SK-N-SH (cell line): ENCODE data around the gene CLCN6. TPM values are rescaled to one million over a fixed set of nuclear protein-coding genes. Genes with fewer than 3 reads are reported as not detected.

ENCODE experiments used
- CTCF ChIA-PET: fragments of 300-600, 350-600 bp; formaldehyde crosslinking; extraction: SDS; loops from one replicate; lab custom pipeline; 2021; lab: Yijun Ruan, JAX
- POLR2A ChIA-PET: fragments of 350-600 bp; sonication (Branson Sonifier 250); formaldehyde crosslinking; extraction: SDS; loops from one replicate; lab custom pipeline; 2020; ENCODE audit warnings: antibody characterized with exemption, inconsistent platforms; lab: Yijun Ruan, JAX
- DNase-seq: peaks from one replicate; pipeline ENCODE4 v3.0.0; 2012
- H2AFZ ChIP-seq: fragments of 200-600 bp; sonication (generic); 2 replicates; pipeline ENCODE4 v1.8.1; 2016; ENCODE audit warnings: antibody characterized with exemption, mild to moderate bottlenecking, low read depth
- H3F3A ChIP-seq: fragments of 200-600 bp; sonication (generic); replicated peaks from 2 replicates; pipeline ENCODE3; 2016; ENCODE audit warnings: antibody characterized with exemption, mild to moderate bottlenecking; ENCODE audit not compliant: insufficient read depth
- H3K27ac ChIP-seq, 2 experiments: fragments of 200-500 bp in 1 of 2; fragments of 200-600 bp in 1 of 2; sonication (Bioruptor generic) in 1 of 2; sonication (generic), shearing (Covaris generic) in 1 of 2; 2 replicates each; pipeline versions ENCODE4 v1.5.1 to v1.6.1; 2014 to 2016; ENCODE audit warnings: low read depth in 2 of 2, inconsistent platforms in 1 of 2, low read length in 1 of 2, mild to moderate bottlenecking in 1 of 2, mixed read lengths in 1 of 2
- H3K27me3 ChIP-seq: fragments of 200-600 bp; sonication (generic), shearing (Covaris generic); 2 replicates; pipeline ENCODE4 v1.6.1; 2016; ENCODE audit warnings: mixed run types; ENCODE audit not compliant: insufficient read depth
- H3K36me3 ChIP-seq, 2 experiments: fragments of 200-500 bp in 1 of 2; fragments of 200-600 bp in 1 of 2; sonication (Bioruptor generic) in 1 of 2; sonication (generic) in 1 of 2; replicated peaks in 1 of 2; 2 replicates each; pipeline versions ENCODE3 to v1.5.1; 2014 to 2016; ENCODE audit warnings: low read length in 1 of 2, mild to moderate bottlenecking in 1 of 2; ENCODE audit not compliant: insufficient read depth in 2 of 2, control insufficient read depth in 1 of 2
- H3K4me1 ChIP-seq, 2 experiments: fragments of 200-500 bp in 1 of 2; fragments of 200-600 bp in 1 of 2; sonication (Bioruptor generic) in 1 of 2; sonication (generic), shearing (Covaris generic) in 1 of 2; 2 replicates each; pipeline versions ENCODE4 v1.5.1 to v1.6.1; 2014 to 2016; ENCODE audit warnings: low read depth in 1 of 2, low read length in 1 of 2, mixed run types in 1 of 2; ENCODE audit not compliant: insufficient read depth in 2 of 2, control insufficient read depth in 1 of 2
- H3K4me2 ChIP-seq: fragments of 200-600 bp; sonication (generic), shearing (Covaris generic); 2 replicates; pipeline ENCODE4 v1.6.1; 2017; ENCODE audit warnings: mixed run types
- H3K4me3 ChIP-seq, 2 experiments: fragments of 200-500 bp in 1 of 2; fragments of 200-600 bp in 1 of 2; sonication (Bioruptor generic) in 1 of 2; sonication (generic), shearing (Covaris generic) in 1 of 2; 2 replicates each; pipeline versions ENCODE4 v1.5.1 to v1.8.1; 2014 to 2016; ENCODE audit warnings: low read depth in 2 of 2, inconsistent platforms in 1 of 2, low read length in 1 of 2, mild to moderate bottlenecking in 1 of 2, mixed read lengths in 1 of 2, moderate library complexity in 1 of 2
- H3K79me2 ChIP-seq: fragments of 200-600 bp; sonication (generic); 2 replicates; pipeline ENCODE4 v1.8.1; 2017; ENCODE audit warnings: mild to moderate bottlenecking; ENCODE audit not compliant: insufficient read depth
- H3K9ac ChIP-seq: fragments of 200-600 bp; sonication (generic); 2 replicates; pipeline ENCODE4 v1.6.1; 2017; ENCODE audit warnings: mixed run types
- H3K9me2 ChIP-seq: fragments of 200-600 bp; sonication (generic); 2 replicates; pipeline ENCODE4 v1.6.1; 2017; ENCODE audit warnings: mixed run types
- H3K9me3 ChIP-seq: fragments of 200-600 bp; sonication (generic); 2 replicates; pipeline ENCODE4 v1.6.1; 2017; ENCODE audit warnings: mixed run types, mild to moderate bottlenecking, moderate library complexity
- H4K20me1 ChIP-seq: fragments of 200-600 bp; sonication (generic); 2 replicates; pipeline ENCODE4 v1.6.1; 2017; ENCODE audit warnings: mild to moderate bottlenecking, mixed run types; ENCODE audit not compliant: insufficient read depth
- ELF1 ChIP-seq: IDR thresholded peaks from 2 replicates; pipeline ENCODE4 v1.4.0; 2012
- EP300 ChIP-seq, 2 experiments: IDR thresholded peaks; 2 replicates each; pipeline versions ENCODE4 v1.4.0 to v1.6.1; 2012; ENCODE audit warnings: borderline replicate concordance in 1 of 2, low read depth in 1 of 2, low read length in 1 of 2
- EZH2phosphoT487 ChIP-seq: fragments of 200-600 bp; sonication (generic); IDR thresholded peaks from 2 replicates; pipeline ENCODE4 v1.6.1; 2017; ENCODE audit warnings: low read depth, mixed run types, mild to moderate bottlenecking, antibody characterized with exemption, moderate library complexity, borderline replicate concordance
- FOXM1 ChIP-seq: IDR thresholded peaks from 2 replicates; pipeline ENCODE4 v1.4.0; 2012; ENCODE audit warnings: low read depth, mild to moderate bottlenecking
- GABPA ChIP-seq: IDR thresholded peaks from 2 replicates; pipeline ENCODE4 v1.4.0; 2012; ENCODE audit warnings: low read depth, mild to moderate bottlenecking
- NRF1 ChIP-seq: IDR thresholded peaks from 2 replicates; pipeline ENCODE4 v1.6.1; 2012; ENCODE audit warnings: low read depth, mild to moderate bottlenecking, low read length
- POLR2AphosphoS5 ChIP-seq: IDR thresholded peaks from 2 replicates; pipeline ENCODE4 v1.6.1; 2012; ENCODE audit warnings: low read depth, low read length
- TEAD4 ChIP-seq: IDR thresholded peaks from 2 replicates; pipeline ENCODE4 v1.4.0; 2012; ENCODE audit warnings: mild to moderate bottlenecking, borderline replicate concordance; ENCODE audit not compliant: insufficient read depth
- YY1 ChIP-seq: IDR thresholded peaks from 2 replicates; pipeline ENCODE4 v1.4.0; 2012; ENCODE audit warnings: low read depth, mild to moderate bottlenecking
- WGBS: methylation state at CpG from one replicate; pipeline ENCODE4 v1.1.6; 2017; ENCODE audit warnings: low lambda C conversion rate; 5-methylcytosine and 5-hydroxymethylcytosine counted together
- polyA plus RNA-seq, 3 experiments: library from polyadenylated mRNA; depleted of rRNA; stranded (reverse); fragments of >200 nt; gene quantifications; 2 replicates each; pipeline ENCODE4 v1.2.3, GENCODE V29; 2012
- TF ChIP-seq, protein P1 (sequence below): IDR thresholded peaks from 2 replicates; pipeline ENCODE4 v1.4.0; 2012; ENCODE audit warnings: low read depth
- TF ChIP-seq, protein P2 (sequence below): fragments of 150-350 bp; IDR thresholded peaks from 2 replicates; pipeline ENCODE4 v1.6.1; 2017; ENCODE audit warnings: antibody characterized with exemption, low read length, low read depth, borderline replicate concordance
- TF ChIP-seq, protein P3 (sequence below): fragments of 200-600 bp; sonication (generic); IDR thresholded peaks from 2 replicates; pipeline ENCODE4 v1.6.1; 2017; ENCODE audit warnings: antibody characterized with exemption, mild to moderate bottlenecking, moderate library complexity
- TF ChIP-seq, protein P4 (sequence below): IDR thresholded peaks from 2 replicates; pipeline ENCODE4 v1.6.1; 2012; ENCODE audit warnings: mild to moderate bottlenecking, low read depth, low read length, moderate library complexity

CLCN6 gene
- polyA plus RNA-seq, 1 of the 3 experiments (the other 2 are of a cell fraction), result 7.4 TPM

DNA sequence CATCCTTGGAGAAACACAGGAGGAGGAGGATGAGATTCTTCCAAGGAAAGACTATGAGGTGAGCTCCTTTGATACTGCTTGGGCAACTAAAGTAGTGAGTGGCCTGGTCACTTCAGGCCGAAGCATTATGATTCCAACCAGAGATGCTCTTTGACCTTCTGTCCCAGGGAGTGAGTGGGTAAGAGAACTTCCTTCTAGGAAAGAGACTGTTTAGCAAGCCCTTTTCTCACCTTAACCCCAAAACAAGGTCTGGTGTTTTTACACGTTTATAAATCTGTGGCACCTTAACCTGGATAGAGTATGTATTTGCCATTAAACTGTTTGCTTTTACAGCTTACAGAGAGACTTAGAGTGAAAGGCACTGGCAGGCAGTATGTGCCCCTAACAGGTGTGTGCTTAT is 1.1 kb downstream of the CLCN6 start:
- peaks cover 4% of the 10 kb centered on the region; the same call in 1 of the 2 replicates for H4K20me1 ChIP-seq
- peak overlapping the region; percentile 87 to 96 for H3K4me3 ChIP-seq
- no peaks in the 10 kb centered on the region for H3K9me3 ChIP-seq
- peaks cover 34 to 35% of the 10 kb centered on the region in 2 experiments; a peak in 3 of 4 replicates for H3K4me1 ChIP-seq
- H3K4me2 ChIP-seq, result peak overlapping the region; percentile 95
- no peak overlapping the region for H2AFZ ChIP-seq
- ChIA-PET CTCF (interaction anchor here (0.6 to 2.5 kb wide), 10 partner anchors 13 to 217 kb away, joined by 3 to 12 read pairs (median 4); partner anchors contain the start of gene DRAXIN), POLR2A (interaction anchor here (1.8 kb wide), 1 partner anchor 102 kb away, joined by 15 read pairs; no protein-coding TSS in a partner anchor)
- no peaks in the 10 kb centered on the region for H3K9me2 ChIP-seq
- WGBS, result 28% methylated on average over 2 of the region's 2 CpGs
- H3K36me3 ChIP-seq, result peaks cover 34 to 35% of the 10 kb centered on the region in 2 experiments
- H3K9ac ChIP-seq, result peak overlapping the region; percentile 89; the same call in 1 of the 2 replicates
- H3K27ac ChIP-seq, result no peak overlapping the region
- DNase-seq, result no peak
- TF ChIP-seq YY1 (no peak), EZH2phosphoT487 (no peak), FOXM1 (no peak), ELF1 (no peak), POLR2AphosphoS5 (no peak), TEAD4 (no peak), NRF1 (no peak), GABPA (no peak), EP300 (IDR thresholded peaks at IDR 0.05; ENCODE audit: borderline replicate concordance in 1 of 2, low read depth in 1 of 2, low read length in 1 of 2) (no peak)
- TF ChIP-seq, protein P1, sequence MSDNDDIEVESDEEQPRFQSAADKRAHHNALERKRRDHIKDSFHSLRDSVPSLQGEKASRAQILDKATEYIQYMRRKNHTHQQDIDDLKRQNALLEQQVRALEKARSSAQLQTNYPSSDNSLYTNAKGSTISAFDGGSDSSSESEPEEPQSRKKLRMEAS, result no peak
- TF ChIP-seq, protein P2, sequence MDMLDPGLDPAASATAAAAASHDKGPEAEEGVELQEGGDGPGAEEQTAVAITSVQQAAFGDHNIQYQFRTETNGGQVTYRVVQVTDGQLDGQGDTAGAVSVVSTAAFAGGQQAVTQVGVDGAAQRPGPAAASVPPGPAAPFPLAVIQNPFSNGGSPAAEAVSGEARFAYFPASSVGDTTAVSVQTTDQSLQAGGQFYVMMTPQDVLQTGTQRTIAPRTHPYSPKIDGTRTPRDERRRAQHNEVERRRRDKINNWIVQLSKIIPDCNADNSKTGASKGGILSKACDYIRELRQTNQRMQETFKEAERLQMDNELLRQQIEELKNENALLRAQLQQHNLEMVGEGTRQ, result no peak
- TF ChIP-seq, protein P3, sequence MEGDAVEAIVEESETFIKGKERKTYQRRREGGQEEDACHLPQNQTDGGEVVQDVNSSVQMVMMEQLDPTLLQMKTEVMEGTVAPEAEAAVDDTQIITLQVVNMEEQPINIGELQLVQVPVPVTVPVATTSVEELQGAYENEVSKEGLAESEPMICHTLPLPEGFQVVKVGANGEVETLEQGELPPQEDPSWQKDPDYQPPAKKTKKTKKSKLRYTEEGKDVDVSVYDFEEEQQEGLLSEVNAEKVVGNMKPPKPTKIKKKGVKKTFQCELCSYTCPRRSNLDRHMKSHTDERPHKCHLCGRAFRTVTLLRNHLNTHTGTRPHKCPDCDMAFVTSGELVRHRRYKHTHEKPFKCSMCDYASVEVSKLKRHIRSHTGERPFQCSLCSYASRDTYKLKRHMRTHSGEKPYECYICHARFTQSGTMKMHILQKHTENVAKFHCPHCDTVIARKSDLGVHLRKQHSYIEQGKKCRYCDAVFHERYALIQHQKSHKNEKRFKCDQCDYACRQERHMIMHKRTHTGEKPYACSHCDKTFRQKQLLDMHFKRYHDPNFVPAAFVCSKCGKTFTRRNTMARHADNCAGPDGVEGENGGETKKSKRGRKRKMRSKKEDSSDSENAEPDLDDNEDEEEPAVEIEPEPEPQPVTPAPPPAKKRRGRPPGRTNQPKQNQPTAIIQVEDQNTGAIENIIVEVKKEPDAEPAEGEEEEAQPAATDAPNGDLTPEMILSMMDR, result no peak
- TF ChIP-seq, protein P4, sequence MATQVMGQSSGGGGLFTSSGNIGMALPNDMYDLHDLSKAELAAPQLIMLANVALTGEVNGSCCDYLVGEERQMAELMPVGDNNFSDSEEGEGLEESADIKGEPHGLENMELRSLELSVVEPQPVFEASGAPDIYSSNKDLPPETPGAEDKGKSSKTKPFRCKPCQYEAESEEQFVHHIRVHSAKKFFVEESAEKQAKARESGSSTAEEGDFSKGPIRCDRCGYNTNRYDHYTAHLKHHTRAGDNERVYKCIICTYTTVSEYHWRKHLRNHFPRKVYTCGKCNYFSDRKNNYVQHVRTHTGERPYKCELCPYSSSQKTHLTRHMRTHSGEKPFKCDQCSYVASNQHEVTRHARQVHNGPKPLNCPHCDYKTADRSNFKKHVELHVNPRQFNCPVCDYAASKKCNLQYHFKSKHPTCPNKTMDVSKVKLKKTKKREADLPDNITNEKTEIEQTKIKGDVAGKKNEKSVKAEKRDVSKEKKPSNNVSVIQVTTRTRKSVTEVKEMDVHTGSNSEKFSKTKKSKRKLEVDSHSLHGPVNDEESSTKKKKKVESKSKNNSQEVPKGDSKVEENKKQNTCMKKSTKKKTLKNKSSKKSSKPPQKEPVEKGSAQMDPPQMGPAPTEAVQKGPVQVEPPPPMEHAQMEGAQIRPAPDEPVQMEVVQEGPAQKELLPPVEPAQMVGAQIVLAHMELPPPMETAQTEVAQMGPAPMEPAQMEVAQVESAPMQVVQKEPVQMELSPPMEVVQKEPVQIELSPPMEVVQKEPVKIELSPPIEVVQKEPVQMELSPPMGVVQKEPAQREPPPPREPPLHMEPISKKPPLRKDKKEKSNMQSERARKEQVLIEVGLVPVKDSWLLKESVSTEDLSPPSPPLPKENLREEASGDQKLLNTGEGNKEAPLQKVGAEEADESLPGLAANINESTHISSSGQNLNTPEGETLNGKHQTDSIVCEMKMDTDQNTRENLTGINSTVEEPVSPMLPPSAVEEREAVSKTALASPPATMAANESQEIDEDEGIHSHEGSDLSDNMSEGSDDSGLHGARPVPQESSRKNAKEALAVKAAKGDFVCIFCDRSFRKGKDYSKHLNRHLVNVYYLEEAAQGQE, result no peak
- H3K27me3 ChIP-seq, result no peaks in the 10 kb centered on the region
- H3F3A ChIP-seq, result no peaks in the 10 kb centered on the region
- peaks cover 48% of the 10 kb centered on the region for H3K79me2 ChIP-seq
